ENCODE measurements around the gene TRIM5. TPM values are rescaled to one million over a fixed set of nuclear protein-coding genes. Genes with fewer than 3 reads are reported as not detected.

Gene TRIM5
- total RNA-seq, 1 experiment from 2014 or later = 17.9 TPM

- intact Hi-C loops (cut with micrococcal nuclease; ENCODE audit: unreplicated experiment) = no loop called here
- no peaks in the 10 kb centered on the region for H3K27me3 ChIP-seq (replicated peaks; ENCODE audit: insufficient read depth, low read depth, low read length, poor library complexity)
- no peak overlapping the region for H3K4me3 ChIP-seq (ENCODE audit: low read depth, low read length, poor library complexity, severe bottlenecking)
- ChIA-PET POLR2A (ENCODE audit: low non-redundant PET) (no interaction called here), CTCF (no interaction called here)
- H3K36me3 ChIP-seq (ENCODE audit: insufficient read depth, low read length, poor library complexity, severe bottlenecking) = peaks cover 7% of the 10 kb centered on the region
- BruUV-seq (replicated peaks) = no TSS peak
- no peak for TF ChIP-seq CTCF (conservative IDR thresholded peaks at IDR 0.05; ENCODE audit: low read depth, low read length)
- TF ChIP-seq EZH2 (IDR thresholded peaks at IDR 0.05; ENCODE audit: borderline replicate concordance, low read depth, low read length, poor library complexity, severe bottlenecking) = no peak
- H3K9me3 ChIP-seq (ENCODE audit: low read depth, low read length, poor library complexity, severe bottlenecking) = no peaks in the 10 kb centered on the region
- H3K27ac ChIP-seq (ENCODE audit: low read depth, low read length, poor library complexity, severe bottlenecking) = no peak overlapping the region
- DNase-seq (ENCODE audit: low spot score) = no peak
- no peaks in the 10 kb centered on the region for H3K4me1 ChIP-seq (ENCODE audit: insufficient read depth, low read length, poor library complexity, severe bottlenecking)
Observed at GRCh38 chr11:5665746-5666401, 19.0 kb downstream of the TRIM5 start.

- no TSS peak for BruUV-seq (replicated peaks)
Observed at GRCh38 chr11:5665051-5665570, 19.8 kb downstream of the TRIM5 start.

GRCh38 chr11:5663511-5663910 lies 21.4 kb downstream of the TRIM5 start:
- Histone ChIP-seq H3K36me3 (ENCODE audit: insufficient read depth, low read length, poor library complexity, severe bottlenecking) (peaks cover 7% of the 10 kb centered on the region), H3K27ac (ENCODE audit: low read depth, low read length, poor library complexity, severe bottlenecking) (no peak overlapping the region)
- intact Hi-C loops (cut with micrococcal nuclease; ENCODE audit: unreplicated experiment) = no loop called here

More at GRCh38 chr11:5665051-5665570, 19.8 kb downstream of the TRIM5 start:
- Histone ChIP-seq H3K4me1 (ENCODE audit: insufficient read depth, low read length, poor library complexity, severe bottlenecking) (no peaks in the 10 kb centered on the region), H3K27me3 (replicated peaks; ENCODE audit: insufficient read depth, low read depth, low read length, poor library complexity) (no peaks in the 10 kb centered on the region), H3K9me3 (ENCODE audit: low read depth, low read length, poor library complexity, severe bottlenecking) (no peaks in the 10 kb centered on the region), H3K4me3 (ENCODE audit: low read depth, low read length, poor library complexity, severe bottlenecking) (no peak overlapping the region), H3K36me3 (ENCODE audit: insufficient read depth, low read length, poor library complexity, severe bottlenecking) (peaks cover 7% of the 10 kb centered on the region), H3K27ac (ENCODE audit: low read depth, low read length, poor library complexity, severe bottlenecking) (no peak overlapping the region)
- intact Hi-C loops (cut with micrococcal nuclease; ENCODE audit: unreplicated experiment) = no loop called here
- POLR2A ChIA-PET (ENCODE audit: low non-redundant PET) = no interaction called here
- no peak for DNase-seq (ENCODE audit: low spot score)
- no peak for TF ChIP-seq EZH2 (IDR thresholded peaks at IDR 0.05; ENCODE audit: borderline replicate concordance, low read depth, low read length, poor library complexity, severe bottlenecking)
- no peak for TF ChIP-seq CTCF (conservative IDR thresholded peaks at IDR 0.05; ENCODE audit: low read depth, low read length)
- CTCF ChIA-PET = no interaction called here

More at GRCh38 chr11:5663511-5663910, 21.4 kb downstream of the TRIM5 start:
- POLR2A ChIA-PET (ENCODE audit: low non-redundant PET) = no interaction called here
- no peak for DNase-seq (ENCODE audit: low spot score)
- no peaks in the 10 kb centered on the region for H3K4me1 ChIP-seq (ENCODE audit: insufficient read depth, low read length, poor library complexity, severe bottlenecking)
- no peaks in the 10 kb centered on the region for H3K9me3 ChIP-seq (ENCODE audit: low read depth, low read length, poor library complexity, severe bottlenecking)
- no peak overlapping the region for H3K4me3 ChIP-seq (ENCODE audit: low read depth, low read length, poor library complexity, severe bottlenecking)
- no TSS peak for BruUV-seq (replicated peaks)
- CTCF ChIA-PET = no interaction called here
- H3K27me3 ChIP-seq (replicated peaks; ENCODE audit: insufficient read depth, low read depth, low read length, poor library complexity) = no peaks in the 10 kb centered on the region
- TF ChIP-seq EZH2 (IDR thresholded peaks at IDR 0.05; ENCODE audit: borderline replicate concordance, low read depth, low read length, poor library complexity, severe bottlenecking) (no peak), CTCF (conservative IDR thresholded peaks at IDR 0.05; ENCODE audit: low read depth, low read length) (no peak)
